UCSD-AML1 (cell line): Measurements from ENCODE around the gene DCANP1.

Source experiments
- DNase-seq: peaks from one replicate; lab custom pipeline; 2025; ENCODE audit not compliant: unreplicated experiment; lab: John Stamatoyannopoulos, UW

The DCANP1 gene

GRCh38 chr5:135442431-135443160 lies 4.6 kb downstream of the DCANP1 start:
- DNase-seq = no peak

- no peak for DNase-seq
Observed at GRCh38 chr5:135441919-135442318, 5.2 kb downstream of the DCANP1 start.

DNA sequence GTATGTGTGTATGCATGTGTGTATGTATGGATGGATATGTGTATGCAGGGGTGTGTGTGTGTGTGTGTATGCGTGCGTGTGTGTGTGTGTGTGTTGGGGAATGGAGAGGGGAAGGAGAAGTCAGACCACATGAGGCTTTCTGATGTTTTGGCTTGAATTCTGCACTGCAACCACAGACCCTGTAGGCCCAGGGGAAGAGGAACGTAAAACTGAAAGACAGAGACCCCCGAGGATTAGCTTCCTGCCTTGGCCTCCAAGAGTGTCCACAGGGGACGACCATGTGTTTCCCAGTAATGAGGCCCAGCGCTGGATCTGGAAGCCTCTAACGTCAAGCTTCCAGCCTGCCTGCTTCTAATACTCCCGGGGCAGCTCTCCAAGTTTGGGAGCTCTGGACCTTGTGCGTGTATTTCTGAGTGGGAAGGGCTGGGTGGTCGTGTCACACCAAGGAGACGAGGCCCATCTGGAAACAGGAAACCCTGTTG lies 5.8 kb downstream of the DCANP1 start:
- no peak for DNase-seq

DNA sequence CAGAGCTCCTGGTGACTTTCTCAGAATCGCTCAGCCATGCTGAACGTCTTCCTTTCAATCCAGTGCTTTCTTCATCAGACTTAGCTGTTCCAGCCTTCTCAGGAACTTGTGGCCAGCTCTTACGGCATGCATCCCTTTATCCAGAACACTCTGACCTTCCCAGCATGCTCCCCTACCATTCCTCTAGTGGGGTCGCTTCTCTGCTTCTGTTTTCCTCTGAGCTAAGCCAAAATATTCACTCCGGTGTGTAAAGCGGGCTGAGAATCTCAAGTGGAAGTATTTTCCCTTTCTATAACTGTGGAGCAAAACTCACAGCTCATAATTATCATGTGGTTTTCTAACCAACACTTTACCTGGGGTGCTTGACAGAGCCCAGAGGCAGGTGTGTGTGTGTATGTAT lies 6.2 kb downstream of the DCANP1 start:
- no peak for DNase-seq

GRCh38 chr5:135439231-135440205 lies 7.6 kb downstream of the DCANP1 start:
- DNase-seq = no peak

DNA sequence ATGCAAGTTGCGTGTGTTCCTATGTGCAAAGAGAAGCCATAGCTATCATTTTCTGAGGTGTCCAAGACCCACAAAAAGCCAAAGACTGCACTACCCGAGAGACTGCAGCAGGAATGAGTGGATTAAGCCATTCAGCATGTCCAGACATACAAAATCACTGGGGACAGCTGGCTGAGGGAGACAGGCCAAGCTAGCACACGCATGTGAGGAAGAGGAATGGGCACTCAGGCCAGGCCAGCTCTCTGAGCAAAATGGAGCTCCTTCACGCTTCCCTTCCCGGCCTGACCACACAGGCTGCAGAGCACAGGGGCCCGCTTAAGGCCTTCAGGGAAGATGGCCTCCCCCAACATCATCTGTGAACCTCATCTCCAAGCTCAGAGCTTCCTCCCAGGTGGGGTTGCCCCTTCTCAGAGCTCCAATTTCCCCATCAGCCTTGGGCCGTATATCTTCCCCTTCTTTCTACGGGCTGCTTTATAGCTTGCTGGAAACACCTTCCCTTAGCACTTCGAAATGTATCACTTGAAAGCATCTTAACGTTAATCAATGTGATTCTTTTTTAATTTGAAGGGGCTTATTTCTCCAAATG lies 8.4 kb downstream of the DCANP1 start:
- DNase-seq = no peak

GRCh38 chr5:135437796-135438560 lies 9.2 kb downstream of the DCANP1 start:
- no peak for DNase-seq

- peak; percentile 54 for DNase-seq
Observed at GRCh38 chr5:135437422-135437795, 9.7 kb downstream of the DCANP1 start.

DNA sequence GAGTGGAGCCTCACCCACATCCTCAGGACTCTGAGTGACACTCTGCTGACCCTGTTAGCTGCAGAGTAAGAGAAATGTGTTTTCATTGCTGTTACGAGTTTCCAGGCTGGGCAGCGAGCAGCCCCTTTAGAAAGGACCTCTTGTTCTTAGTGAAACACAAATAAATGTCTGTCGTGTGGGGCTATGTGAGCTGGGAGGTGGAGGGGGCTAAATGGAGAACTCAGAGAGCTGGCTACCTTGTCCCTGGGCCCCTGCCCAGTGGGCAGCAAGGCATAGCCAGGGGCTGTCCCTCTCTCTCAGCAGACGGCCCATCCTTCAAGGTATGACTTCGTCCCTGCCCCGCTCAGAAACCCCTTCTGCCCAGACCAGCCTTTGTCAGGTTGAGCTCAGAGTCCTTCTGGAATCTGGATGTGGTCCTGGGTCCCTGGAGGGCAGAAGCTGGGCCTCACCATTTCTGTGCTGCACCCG lies 10.2 kb downstream of the DCANP1 start:
- DNase-seq = no peak

- DNase-seq = no peak
Observed at GRCh38 chr5:135435467-135436330, 11.4 kb downstream of the DCANP1 start.

GRCh38 chr5:135434591-135435466 lies 12.3 kb downstream of the DCANP1 start:
- no peak for DNase-seq

DNA sequence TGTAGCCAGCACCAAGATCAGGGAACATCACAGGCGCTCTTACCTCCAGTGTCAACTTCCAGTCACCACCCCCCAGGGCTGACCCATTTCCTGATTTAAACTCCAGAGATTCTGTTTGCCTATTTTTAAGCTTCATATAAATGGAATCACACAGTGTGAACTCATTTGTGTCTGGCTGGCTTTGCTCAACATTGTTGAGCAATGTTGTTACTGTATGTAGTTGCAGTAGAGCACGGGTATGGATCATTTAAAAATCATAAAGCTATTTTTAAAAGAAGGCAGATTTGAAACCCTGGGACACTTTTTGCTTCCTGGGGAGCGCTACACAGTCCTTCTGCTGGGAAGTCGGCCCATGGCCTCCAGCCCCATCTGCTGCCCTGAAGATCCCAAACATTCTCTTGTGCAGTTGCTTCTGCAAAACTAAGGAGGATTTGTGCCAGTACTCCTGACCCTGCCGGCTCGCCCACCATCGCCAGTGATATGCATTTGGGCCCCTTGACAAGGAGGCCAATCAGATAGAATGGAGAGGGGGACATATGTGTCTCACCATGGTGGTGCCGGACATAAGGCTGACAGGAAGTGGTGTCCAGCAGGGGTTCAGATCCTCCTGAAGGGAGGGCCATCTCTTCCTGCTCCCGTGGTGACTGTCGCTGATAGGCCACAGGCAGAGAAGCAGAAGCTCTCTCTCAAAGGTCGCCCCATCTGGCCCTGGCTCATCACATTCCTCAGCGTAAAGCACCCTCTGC lies 13.3 kb downstream of the DCANP1 start:
- no peak for DNase-seq

DNA sequence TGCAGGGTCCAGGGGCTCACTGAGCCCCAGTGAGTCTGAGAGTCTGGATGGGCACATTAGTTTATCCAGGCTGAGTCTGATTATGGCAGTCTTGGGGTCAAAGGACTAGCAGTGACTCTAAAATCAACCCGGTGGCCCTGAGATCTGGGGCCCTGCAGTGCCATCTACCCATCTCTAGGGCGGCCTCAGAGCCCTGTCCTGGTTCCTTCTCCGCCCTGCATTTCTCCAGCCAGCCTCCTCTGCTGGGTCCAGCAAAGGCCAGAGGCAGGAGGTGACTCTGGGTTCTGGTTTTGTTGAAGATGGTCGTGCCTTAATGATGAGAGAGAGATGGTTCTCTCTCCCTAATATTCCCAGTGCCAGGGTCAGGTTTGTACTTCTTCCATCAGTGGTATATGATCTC lies 15.0 kb downstream of the DCANP1 start:
- no peak for DNase-seq

GRCh38 chr5:135430135-135430437 lies 17.1 kb downstream of the DCANP1 start:
- no peak for DNase-seq

DNA sequence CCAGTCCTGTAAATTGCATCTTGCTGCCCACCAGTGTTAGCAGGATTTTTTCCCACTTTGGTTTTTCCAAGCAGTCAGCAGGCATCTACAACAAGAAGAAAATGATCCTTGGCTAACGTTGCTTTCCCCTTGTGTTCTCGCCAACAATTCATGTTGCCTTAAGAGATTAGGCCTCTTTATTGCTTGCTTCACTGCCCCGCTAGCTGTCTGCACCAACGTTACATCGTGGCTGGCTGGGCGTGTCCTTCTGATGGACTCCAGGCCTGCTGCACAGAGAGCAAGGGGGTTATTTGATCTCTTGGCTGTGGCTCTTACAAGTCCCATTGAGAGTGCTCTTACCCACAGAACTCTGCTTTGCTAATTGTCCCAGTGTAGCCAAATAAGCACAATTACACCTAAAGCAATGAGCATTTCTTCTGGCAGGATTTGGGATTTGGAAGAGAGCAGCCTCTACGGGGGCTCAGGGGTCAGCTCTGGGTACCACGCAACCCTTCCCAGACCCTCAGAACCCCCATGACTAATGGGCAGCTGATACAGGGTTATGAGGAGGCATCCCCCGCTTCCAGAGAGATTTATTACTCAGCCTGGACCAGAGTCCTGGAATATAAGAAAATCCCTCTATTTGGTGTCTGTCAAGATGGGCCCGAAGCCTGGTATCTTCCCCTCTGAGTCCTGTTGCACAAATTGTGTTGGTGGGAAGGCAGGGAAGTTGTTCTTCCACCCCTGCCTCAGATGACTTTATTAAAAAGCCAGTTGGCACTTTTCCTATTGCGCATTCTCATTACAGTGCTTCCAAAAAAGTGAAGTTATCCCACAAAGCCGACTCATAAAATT lies 17.6 kb downstream of the DCANP1 start:
- no peak for DNase-seq

GRCh38 chr5:135428586-135428985 lies 18.6 kb downstream of the DCANP1 start:
- no peak for DNase-seq
